ENCODE measurements around the gene LTO1.

- TF ChIP-seq, protein P1, sequence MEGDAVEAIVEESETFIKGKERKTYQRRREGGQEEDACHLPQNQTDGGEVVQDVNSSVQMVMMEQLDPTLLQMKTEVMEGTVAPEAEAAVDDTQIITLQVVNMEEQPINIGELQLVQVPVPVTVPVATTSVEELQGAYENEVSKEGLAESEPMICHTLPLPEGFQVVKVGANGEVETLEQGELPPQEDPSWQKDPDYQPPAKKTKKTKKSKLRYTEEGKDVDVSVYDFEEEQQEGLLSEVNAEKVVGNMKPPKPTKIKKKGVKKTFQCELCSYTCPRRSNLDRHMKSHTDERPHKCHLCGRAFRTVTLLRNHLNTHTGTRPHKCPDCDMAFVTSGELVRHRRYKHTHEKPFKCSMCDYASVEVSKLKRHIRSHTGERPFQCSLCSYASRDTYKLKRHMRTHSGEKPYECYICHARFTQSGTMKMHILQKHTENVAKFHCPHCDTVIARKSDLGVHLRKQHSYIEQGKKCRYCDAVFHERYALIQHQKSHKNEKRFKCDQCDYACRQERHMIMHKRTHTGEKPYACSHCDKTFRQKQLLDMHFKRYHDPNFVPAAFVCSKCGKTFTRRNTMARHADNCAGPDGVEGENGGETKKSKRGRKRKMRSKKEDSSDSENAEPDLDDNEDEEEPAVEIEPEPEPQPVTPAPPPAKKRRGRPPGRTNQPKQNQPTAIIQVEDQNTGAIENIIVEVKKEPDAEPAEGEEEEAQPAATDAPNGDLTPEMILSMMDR (conservative IDR thresholded peaks at IDR 0.05; ENCODE audit: low read length) = no peak
- no peak for TF ChIP-seq EZH2phosphoT487 (IDR thresholded peaks at IDR 0.05; ENCODE audit: borderline replicate concordance)
These were observed 54.4 kb downstream of the LTO1 start for GRCh38 chr11:69620683-69621290.
